ENCODE data around the gene SIX3.

DNA sequence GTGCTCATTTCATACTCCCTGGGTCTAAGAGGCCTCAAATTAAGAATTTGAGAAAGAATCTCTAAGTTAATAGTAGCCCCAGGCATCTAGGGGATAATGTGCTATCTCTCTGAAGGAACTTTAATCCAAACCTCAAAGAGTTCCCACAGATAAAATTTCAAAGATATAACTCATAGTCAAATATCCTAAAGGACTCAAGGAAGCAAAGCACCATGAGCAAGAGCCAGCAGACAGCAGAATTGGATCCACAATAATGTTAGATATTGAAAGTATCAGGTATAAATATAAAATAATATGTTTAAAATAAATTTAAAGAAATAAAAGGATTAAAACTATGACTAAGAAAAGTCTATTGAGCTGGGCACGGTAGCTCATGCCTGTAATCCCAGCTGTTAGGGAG is 31.7 kb upstream of the SIX3 start:
- TF ChIP-seq, protein P1, sequence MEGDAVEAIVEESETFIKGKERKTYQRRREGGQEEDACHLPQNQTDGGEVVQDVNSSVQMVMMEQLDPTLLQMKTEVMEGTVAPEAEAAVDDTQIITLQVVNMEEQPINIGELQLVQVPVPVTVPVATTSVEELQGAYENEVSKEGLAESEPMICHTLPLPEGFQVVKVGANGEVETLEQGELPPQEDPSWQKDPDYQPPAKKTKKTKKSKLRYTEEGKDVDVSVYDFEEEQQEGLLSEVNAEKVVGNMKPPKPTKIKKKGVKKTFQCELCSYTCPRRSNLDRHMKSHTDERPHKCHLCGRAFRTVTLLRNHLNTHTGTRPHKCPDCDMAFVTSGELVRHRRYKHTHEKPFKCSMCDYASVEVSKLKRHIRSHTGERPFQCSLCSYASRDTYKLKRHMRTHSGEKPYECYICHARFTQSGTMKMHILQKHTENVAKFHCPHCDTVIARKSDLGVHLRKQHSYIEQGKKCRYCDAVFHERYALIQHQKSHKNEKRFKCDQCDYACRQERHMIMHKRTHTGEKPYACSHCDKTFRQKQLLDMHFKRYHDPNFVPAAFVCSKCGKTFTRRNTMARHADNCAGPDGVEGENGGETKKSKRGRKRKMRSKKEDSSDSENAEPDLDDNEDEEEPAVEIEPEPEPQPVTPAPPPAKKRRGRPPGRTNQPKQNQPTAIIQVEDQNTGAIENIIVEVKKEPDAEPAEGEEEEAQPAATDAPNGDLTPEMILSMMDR (conservative IDR thresholded peaks at IDR 0.05; ENCODE audit: low read depth in 2 of 2) = no peak
- TF ChIP-seq, protein P2, sequence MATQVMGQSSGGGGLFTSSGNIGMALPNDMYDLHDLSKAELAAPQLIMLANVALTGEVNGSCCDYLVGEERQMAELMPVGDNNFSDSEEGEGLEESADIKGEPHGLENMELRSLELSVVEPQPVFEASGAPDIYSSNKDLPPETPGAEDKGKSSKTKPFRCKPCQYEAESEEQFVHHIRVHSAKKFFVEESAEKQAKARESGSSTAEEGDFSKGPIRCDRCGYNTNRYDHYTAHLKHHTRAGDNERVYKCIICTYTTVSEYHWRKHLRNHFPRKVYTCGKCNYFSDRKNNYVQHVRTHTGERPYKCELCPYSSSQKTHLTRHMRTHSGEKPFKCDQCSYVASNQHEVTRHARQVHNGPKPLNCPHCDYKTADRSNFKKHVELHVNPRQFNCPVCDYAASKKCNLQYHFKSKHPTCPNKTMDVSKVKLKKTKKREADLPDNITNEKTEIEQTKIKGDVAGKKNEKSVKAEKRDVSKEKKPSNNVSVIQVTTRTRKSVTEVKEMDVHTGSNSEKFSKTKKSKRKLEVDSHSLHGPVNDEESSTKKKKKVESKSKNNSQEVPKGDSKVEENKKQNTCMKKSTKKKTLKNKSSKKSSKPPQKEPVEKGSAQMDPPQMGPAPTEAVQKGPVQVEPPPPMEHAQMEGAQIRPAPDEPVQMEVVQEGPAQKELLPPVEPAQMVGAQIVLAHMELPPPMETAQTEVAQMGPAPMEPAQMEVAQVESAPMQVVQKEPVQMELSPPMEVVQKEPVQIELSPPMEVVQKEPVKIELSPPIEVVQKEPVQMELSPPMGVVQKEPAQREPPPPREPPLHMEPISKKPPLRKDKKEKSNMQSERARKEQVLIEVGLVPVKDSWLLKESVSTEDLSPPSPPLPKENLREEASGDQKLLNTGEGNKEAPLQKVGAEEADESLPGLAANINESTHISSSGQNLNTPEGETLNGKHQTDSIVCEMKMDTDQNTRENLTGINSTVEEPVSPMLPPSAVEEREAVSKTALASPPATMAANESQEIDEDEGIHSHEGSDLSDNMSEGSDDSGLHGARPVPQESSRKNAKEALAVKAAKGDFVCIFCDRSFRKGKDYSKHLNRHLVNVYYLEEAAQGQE (IDR thresholded peaks at IDR 0.05; ENCODE audit: unreplicated experiment) = no peak
- no peak for TF ChIP-seq POLR2AphosphoS5 (IDR thresholded peaks at IDR 0.05; ENCODE audit: low read depth)

Measured in GM23338 (cell line).